HG03066 (cell line): ENCODE results near the gene MYOCOS.
"Not testable (repeated sequence)": the region's sequence is repeated elsewhere in the genome, so short reads cannot be mapped to it uniquely, and the experiment has no call there.

Source experiments
- ATAC-seq: cut with Tn5 transposase; IDR thresholded peaks from one replicate; pipeline ENCODE4 v1.9.1; 2021; ENCODE audit warnings: low read depth; ENCODE audit not compliant: unreplicated experiment

The MYOCOS gene, protein sequence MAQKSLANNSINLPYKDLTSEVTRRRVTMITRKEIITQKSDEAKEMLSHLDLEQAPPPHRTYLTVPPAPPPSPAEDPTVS

DNA sequence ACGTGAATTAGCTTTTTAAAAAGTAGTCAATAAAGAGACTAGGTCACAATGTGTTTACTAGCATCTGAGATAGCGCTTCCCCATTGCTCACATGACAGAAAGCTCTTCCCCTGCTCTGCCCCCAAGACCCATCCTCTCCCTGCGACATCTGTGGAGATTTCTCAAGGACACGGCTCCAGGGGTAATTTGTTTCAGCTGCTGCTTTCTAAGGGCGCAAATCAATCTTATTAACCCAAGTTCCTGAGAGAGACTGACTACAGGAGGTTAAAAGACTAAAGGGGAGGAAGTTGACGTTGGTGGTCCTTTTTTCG lies at the start of gene MYOCOS:
Gene MYOCOS (plus strand): TSS at position 92 of the 311 bp plus-strand sequence. CDS start 1,641 bp downstream, outside the sequence.
- no peak for ATAC-seq

DNA sequence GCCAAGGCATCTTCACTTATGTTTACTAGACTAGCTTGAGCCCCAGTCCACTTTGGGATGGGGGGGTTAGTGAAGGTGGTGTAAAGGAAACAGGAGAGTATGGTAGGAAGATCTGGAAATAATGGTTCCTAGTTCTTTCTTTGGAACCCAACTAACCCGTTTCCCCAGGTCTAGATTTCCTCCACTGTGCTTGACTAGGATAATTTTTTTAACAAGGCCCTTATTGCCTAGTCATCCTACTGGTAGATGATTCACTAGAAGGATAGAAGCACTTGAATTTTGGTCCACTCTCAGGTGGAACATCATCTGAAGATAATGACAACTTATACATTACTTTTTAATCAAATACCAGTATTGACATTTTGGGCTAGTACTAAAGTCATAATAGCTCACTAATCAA lies 45.9 kb upstream of the MYOCOS start:
- no peak for ATAC-seq

DNA sequence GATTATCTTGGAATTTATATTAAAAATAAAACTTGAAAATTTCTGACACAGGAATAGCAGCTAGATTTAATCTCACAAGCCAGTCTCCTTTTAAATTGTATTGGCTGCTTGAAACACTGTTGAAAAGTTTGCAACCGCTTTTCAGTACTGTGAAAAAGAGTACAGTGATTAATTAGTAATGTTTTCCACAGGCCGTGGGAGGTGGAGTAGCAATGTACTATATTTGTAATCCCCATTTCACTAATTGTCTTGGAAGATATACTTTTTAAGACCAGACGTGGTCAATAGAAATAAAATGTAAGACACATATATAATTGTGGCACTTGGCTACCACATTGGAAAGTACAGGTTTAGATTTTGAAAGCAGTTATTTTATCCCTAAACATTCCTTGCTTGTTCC lies 40.8 kb upstream of the MYOCOS start:
- ATAC-seq, result no peak

DNA sequence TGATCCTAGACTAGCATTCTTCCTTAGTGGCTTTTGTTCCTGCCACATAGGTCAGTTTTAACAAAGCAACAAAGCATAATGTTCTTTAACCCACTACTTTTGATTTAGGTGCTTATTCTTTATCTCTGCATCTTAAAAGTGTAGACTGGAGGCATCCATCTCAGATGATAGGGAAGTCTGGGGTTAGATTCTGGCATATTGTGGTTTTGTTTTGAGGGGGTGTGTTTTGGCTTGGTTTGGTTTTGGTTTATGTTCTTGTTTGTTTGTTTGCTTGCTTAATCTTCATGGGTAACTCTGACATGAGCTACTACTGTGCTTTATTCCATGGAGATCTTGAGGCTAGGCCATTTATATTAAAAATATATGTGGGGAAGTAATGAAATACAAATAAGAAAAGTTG lies 40.3 kb upstream of the MYOCOS start:
- ATAC-seq, result no peak

DNA sequence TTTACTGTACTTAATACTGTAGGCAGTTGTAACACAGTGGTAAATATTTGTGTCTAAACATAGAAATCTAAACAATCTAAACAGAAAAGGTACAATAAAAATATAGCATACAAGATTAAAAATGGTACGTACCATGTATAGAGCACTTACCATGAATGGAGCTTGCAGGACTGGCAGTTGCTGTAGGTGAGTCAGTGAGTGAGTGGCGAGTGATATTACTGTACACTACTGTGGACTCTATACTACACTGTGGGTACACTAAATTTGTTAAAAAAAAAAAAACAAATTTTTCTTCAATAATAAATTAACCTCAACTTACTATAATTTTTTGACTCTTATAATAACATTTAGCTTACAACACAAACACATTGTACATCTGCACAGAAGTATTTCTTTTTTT lies 39.5 kb upstream of the MYOCOS start:
- ATAC-seq, result no peak

DNA sequence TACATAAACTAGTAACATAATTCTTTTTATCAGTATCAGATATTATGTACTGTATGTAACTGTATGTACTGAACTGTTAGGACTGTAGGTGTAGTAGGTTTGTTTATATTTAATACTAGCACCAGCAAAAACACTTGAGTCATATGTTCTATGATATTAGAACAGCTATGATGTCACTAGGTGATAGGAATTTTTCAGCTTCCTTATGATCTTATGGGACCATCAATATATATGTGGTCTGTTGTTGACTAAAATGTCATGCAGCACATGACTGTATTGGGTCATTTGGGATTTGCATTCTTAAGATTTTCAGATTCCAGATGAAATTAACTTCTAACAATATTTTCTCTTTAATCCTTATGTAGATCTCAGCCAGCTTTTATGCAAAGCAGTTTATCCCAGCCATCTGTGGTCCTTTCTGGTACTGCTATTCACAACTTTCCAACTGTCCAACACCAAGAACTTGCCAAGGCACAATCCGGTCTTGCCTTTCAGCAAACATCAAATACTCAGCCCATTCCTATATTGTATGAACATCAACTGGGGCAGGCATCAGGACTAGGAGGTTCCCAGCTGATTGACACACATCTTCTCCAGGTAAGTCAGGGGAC lies 38.3 kb upstream of the MYOCOS start:
- ATAC-seq, result no peak

DNA sequence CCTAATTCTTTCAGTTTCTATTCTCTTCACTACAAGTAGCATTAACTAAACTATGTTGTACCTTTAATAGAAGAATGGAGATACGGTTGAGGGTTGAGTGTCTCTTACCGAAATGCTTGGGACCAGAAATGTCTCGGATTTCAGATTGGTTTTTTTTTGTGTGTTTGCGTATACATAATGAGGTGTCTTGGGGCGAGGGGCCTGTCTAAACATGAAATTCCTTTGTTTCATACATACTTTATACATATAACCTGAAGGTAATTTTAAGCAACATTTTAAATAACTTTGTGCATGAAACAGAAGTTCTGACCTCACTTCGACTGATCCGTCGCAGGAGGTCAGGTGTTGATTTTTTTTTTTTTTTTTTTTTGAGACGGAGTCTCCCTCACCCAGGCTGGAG lies 36.3 kb upstream of the MYOCOS start:
- no peak for ATAC-seq

DNA sequence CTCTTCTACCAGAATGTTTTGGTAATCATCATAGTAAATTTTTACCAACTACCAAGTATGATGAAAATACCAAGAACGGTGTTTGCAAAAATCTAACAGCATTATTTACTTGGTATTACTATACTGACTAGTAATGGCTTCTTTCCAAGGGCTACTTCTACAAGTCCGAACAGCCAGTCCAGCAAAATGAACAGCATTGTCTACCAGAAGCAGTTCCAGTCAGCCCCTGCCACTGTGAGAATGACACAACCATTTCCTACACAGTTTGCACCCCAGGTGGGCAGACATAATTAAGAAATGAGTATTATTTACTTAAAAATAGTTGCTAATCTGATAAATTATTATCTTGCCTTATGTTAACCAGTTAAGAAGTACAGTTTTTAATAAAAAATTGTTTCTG lies 33.8 kb upstream of the MYOCOS start:
- ATAC-seq, result no peak

DNA sequence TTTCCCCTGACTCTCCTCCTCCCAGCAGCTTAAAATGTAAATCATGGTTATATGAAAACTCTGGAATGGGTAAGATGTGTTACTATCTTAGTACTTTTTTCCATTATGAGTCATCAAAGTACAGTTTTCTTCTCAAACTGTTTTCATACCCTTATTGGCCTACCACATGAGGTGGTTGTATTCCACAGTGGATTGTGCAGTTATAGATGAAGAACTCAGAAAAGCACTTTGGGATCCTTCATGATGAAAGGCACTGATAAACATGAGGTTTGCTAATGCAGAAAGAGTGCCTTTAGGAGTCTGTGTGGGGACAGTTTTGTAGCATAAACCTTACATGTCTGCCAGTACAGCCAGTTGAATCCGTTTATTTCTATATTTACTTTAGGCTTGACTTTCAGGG lies 32.0 kb upstream of the MYOCOS start:
- ATAC-seq, result no peak

DNA sequence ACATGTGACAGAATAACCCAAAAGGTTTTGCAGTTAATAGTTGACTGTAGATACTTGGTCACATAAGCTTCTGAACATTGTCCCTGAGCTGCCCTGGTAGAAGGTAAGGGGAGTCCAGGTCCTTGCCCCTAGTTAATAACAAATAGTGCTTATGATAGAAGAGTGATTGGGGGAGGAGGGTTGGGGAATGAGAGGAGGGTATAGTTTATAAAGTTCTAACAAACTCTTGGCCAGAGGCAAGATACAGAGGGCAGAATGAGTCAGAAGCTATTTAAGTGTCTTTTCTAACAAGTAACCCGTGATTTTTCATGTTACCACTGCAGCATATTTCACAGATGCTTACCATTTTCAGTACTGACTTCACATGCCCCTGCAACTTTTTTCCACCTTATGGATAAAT lies 26.7 kb upstream of the MYOCOS start:
- ATAC-seq, result no peak

DNA sequence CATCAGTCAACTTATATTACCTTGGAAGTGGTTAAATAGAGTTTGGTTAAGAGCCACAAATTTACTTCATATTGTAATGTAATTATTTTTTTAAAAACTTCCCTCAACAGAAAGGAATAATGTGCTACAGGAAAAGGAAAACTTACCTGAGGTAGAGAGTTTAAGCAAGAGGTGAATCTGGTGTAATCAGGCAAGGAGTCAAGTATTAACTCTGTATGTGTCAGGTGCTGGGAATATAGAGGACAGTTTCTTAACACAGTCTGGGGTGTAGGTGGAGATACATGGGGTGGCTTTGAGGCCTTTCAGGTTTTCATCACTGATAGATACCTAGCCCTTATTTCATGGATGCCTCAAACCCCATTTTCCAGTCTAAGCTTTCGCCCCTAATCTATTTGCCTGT lies 25.9 kb upstream of the MYOCOS start:
- no peak for ATAC-seq

DNA sequence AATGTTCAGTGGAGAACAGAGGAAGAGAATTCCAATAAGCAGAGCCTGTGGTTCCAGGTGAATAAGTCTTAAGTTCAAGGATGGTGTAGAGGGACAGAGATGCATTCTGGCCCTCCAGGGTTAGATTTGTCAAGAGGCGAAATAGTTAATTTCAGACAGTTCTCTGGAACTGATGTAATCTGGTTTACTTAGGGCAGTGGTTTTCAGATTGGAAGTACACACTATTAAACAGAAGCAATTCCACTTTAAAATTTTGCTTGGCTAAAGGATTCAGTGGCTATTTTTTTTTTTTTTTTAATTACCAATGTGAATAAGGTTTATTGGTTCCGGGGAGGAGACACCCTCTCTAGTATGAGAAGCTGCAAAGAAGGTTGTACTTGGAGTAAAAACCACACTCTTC lies 25.3 kb upstream of the MYOCOS start:
- no peak for ATAC-seq

DNA sequence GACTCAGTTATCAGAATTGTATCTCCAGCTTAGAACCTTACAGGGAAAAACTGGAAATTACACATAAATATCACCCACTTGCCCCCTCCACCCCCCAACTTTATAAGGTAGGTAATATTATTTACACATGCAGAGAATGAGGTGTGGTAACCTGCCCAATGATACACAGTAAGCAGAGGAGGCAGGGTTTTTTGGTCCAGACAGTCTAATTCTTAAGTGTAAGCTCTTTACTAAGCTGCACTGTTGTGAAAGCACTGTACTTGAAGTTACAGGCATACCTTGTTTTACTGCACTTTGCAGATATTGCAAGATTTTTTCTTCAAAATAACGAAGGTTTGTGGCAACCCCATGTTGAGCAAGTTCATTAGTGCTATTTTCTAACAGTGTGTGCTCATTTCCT lies 24.8 kb upstream of the MYOCOS start:
- ATAC-seq, result no peak

DNA sequence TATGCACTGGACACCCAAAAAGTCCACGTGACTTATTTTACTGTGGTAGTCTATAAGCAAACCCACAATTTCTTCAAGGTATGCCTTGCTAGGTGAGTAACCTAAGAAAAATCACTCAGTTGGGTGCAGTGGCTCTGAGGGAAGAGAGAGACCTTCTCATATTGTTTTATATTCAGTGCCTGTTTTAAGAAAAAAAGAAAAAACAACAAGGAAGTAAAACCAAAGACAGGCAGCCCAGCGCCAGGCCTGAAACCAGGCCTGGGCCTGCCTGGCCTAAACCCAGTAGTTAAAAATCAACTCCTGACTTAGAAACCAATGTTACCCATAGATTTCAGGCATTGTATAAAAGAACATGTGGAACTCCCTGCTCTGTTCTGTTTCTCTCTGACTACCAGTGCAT lies 21.7 kb upstream of the MYOCOS start:
- not testable (repeated sequence) for ATAC-seq

DNA sequence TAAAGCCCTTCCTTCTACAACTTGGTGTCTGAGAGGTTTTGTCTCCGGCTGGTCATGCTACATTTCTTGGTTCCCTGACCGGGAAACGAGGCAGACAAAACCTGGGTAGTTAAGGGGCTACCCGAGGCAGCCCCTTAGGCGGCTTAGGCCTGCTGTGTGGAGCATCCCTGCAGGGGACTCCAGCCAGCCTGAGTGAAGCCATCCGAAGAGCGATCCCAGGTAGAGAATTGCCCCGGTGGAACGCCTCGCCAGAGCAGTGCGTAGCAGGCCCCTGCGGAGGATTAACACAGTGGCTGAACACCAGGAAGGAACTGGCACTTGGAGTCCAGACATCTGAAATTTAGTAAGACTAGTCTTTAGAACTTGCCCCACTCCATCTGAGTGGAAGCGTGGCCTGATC lies 21.2 kb upstream of the MYOCOS start:
- no peak for ATAC-seq

DNA sequence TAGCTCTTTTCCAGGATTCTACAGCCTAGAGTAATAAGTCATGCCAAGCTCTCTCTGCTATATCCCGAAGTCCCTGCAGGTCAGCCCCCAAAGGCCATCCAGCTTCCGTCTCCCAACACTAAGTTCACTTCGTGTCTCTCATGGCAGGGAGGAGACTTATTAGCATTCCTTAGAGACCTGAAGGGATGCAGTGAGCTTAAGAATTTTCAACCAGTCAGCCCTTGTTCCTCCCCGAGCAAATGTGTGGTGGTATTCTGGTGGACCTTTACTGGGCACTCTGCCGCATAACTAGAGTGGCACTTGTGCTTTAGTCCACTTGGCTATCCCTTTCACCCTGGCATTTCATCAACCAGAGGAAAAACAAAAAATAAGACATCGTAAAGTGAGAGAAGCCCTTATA lies 19.0 kb upstream of the MYOCOS start:
- ATAC-seq, result not testable (repeated sequence)

DNA sequence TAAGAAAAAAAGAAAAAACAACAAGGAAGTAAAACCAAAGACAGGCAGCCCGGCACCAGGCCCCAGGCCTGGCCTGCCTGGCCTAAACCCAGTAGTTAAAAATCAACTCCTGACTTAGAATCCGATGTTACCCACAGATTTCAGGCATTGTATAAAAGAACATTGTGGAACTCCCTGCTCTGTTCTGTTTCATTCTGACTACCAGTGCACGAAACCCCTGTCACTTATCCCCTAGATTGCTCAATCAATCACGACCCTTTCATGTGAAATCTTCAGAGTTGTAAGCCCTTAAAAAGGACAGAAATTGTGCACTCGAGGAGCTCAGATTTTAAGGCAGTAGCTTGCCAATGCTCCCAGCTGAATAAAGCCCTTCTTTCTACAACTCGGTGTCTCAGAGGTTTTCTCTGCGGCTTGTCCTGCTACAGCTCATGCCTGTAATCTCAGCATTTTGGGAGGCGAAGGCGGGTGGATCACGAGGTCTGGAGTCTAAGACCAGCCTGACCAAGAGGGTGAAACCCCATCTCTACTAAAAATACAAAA lies 15.6 kb upstream of the MYOCOS start:
- peak; percentile 54 for ATAC-seq

DNA sequence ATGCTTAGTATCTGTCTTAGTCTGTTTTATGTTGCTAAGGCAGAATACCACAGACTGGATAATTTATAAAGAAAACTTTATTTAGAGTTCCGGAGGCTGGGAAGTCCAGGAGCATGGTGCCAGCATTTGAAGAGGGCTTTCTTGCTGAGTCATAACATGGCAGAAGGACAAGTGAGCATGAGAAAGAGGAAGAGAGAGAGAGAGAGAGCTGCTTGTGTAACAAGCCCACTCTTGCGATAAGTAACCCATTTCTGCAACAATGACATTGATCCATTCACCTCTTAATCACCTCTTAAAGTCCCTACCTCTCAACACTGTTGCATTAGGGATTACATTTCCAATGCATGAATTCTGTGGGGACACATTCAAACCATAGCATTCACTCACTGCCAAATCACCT lies 11.7 kb upstream of the MYOCOS start:
- ATAC-seq, result peak; percentile 38

DNA sequence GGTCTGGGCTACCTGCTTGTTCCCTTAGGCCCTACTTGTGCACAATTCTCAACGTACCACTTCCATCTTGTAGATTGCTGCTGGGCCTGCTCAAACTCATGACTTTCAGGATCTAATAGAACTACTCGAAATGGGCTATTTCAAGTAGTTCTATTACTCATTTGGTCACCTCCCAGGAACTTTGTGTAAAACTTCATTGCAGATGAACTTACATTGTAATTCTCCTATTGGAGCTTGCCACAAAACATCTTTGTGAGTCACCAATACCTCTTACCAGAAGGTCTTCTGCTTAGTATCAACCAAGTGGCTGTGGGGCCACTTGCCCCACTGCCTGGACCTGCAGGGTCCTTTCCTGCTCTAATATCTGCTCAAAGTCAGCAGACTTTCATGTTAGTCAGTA lies 10.7 kb upstream of the MYOCOS start:
- no peak for ATAC-seq

DNA sequence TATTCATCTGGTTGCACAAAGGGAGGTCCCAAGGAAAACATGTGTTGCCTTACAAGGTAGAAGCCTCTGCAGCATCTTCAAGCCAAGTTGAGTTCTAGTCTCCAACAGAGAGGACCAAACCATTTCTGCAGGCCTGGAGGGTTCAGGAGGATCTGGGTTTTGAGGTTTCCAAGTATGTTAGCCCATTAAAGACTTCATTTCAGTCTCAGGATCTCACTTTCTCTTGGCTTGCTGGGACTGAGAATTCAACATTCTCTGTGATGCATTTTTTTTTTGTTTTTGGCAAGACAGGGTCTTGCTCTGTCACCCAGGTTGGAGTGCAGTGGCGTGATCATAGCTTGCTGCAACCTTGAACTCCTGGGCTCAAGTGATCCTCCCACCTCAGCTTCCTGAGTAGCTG lies 8.8 kb upstream of the MYOCOS start:
- no peak for ATAC-seq

DNA sequence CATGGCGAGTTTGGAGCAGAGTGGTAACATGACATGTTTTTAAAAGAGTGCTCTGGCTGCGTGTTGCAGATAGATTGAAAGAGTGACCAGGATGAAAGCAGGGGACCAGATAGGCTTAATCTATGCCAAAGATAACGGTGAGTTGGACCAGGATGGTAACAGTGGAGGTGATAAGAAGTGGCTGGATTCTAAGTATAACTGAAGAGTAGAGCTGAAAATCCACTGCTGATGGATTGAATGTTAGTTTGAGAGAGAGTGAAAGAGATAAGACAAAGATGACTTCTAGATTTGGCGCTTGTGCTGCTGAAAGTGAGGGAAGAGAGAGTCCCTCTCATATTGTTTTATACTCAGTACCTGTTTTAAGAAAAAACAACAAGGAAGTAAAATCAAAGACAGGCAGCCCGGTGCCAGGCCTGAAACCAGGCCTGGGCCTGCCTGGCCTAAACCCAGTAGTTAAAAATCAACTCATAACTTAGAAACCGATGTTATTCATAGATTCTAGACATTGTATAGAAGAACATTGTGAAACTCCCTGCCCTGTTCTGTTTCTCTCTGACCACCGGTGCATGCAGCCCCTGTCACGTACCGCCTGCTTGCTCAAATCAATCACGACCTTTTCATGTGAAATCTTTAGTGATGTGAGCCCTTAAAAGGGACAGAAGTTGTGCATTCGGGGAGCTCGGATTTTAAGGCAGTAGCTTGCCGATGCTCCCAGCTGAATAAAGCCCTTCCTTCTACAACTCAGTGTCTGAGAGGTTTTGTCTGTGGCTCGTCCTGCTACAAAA lies 6.7 kb upstream of the MYOCOS start:
- ATAC-seq, result peak; percentile 40

DNA sequence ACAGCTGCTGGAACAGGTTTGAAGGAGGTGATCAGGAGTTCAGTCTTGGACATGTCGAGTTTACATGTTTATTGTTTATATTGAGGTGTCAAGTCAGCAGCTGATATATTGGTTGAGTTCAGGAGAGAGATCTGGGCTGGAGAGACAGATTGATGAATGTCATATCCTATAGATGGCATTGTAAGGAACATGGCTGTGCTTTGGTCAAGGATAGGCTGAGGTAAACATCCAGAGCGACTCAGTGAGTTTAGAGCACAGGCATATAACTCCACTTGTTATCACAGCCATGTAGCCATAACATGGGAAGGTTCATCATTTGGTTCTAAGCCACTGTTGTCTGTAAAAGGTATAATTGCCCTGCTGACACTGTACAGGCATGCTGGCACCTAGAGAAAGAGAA lies 5.5 kb upstream of the MYOCOS start:
- ATAC-seq, result no peak
